UCSD-AML1 (cell line): Measurements from ENCODE around the gene SNRNP200.

Experiments
- DNase-seq: peaks from one replicate; lab custom pipeline; 2025; ENCODE audit not compliant: unreplicated experiment; lab: John Stamatoyannopoulos, UW

Gene SNRNP200

DNA sequence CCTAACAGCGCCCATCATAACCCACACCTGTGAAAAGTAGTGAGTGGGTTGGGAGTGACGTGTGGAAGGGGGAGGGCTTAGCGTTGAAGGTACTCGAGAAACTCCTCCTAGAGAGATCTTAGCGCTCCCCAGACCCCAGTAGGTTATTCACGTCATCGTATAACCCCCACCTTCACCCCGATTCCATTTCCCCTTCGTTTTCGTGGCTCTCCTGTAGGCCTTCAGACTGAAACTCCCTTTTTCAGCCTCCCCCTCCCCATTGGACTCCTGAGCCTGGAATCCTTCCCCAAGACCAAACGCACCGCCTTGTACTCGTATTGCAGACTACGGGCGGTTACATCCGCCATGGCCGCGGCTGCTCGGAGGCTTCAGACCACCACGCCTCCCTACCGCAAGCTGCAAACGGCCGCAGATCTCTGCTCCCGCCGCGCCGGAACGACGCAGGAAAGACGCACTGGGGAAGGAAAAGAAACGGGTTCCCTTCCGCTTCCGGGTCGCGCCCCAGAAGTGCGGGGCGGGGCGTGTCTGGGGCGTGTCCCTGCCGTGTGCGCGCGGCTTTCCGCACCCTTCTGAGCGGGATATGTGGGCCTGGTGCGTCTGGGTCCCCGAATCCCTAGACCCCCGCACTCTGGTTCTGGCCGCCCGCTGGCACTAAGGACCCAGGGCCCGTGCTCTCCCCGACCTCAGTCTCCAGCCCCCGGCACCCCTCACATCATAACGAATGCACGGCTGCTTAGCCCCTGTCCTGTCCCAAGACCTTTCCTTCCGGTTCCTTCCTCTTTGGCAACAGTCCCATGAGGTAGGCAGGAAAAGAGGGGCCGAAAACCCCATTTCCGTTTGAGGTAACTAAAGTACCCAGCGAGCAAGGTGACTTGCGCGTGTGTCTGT, at the start of gene SNRNP200:
TSS of gene SNRNP200 (minus strand) at position 456 of the 888 bp plus-strand sequence. CDS start at position 347, 109 bp downstream.
- peak; percentile 91 for DNase-seq

DNA sequence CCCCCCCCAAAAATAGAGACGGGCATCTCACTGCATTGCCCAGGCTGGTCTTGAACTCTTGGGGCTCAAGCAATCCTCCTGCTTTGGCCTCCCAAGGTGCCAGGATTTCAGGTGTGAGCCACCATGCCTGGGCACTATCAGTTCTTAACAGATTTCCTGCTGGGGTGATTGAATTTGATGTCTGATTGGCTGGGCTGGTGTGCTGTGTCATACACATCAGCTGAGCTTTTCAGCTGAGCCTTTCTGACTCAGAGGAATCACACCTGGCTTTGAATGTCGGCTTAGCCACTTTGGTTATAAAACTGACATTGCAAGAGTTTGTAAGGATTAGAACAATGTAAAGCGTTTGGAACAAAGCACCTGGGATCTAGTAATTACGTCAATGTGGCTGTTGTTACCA, 49.1 kb upstream of the SNRNP200 start:
- no peak for DNase-seq

DNA sequence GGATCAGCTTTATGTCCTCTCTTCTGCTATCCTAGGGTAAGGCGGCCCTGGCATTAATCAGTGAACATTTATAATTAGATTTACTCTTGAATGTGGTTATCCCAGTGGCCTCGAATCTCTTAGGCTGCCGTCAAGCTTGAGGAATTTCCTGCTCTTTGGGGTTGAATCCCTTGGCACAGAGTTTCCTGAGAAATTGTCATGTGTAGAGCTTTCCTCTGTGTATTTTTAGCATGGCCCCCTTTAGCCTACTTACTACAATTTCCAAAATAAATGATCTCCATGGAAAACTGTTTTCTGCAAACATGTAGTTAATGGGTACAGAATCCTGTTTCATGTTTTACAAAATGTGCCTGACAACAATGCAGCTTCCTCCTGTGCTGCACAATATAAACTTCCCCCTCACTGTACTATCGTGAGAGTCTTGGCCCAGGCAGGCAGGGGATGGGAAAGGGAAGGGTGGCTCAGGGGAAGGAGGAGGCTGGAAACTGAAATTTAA, 48.3 kb upstream of the SNRNP200 start:
- DNase-seq, result no peak

DNA sequence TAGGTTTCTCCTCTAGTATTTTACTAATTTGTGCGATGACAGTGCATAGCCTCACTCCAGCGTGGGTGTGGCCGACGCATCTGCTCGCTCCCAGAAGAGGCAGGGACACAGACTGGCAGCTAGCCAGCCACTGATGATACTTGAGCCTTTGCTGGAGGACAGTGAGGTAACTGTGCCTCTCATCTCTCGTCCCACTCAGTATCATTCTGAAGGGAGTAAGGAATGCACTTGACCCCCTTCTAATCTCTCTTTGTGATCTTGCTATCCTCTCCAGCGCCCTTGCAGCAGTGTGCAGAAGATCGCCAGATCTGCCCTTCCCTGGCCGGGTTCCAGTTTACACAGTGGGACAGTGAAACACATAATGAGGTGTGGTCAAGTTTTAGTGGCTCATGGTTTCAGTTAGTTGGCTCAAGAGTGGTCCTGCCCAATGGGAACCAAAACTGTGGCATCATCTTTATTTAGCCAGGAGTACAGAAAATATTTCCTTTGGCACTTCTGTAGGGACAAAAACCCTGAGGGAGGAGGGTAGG, 47.8 kb upstream of the SNRNP200 start:
- no peak for DNase-seq

DNA sequence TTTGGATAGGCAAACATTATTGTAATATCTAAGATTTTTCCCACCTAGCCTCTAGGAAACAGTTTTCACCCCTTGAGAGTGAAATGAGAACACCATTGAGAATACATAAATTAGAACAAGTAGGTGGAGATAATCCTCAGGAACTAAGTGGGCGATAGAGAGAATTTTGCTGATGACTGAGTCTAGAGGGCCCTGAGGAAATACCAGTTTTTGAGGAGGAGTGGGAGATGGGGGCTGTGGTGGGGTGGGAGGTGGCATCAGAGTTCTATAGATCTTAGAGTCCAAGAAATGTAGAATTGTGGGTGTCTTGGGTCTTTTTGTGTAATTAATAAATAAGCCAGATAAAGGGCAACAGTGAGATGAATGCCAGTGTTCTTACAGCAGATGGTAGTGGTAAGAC, 42.0 kb upstream of the SNRNP200 start:
- no peak for DNase-seq

DNA sequence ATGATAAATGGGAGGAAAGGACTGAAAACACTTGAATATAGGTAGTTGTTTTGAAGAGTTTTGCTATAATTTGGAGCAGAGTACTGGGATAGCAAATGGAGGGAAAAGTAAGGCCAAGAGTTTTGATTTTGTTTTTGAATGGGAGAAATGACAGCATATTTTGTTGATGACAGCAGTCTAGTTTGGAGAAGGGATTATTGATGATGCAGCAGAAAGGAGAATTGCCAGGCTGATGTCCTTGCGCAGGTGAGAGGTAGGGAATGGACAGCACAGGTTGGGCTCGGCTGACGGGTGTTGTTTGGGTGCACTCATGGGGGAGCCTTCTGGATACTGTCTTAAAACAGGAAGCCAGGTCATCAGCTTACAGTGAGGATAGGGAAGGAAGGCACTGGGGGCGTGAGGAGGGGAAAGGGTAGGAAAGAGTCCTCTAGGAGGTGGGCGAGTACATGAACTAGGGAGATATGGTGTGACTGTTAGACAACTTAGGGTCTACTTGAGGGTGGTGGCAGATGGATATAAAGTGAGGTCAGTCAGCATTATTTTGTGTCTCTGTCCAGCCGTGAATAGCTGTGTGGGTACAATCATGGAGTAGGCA, 40.6 kb upstream of the SNRNP200 start:
- no peak for DNase-seq

DNA sequence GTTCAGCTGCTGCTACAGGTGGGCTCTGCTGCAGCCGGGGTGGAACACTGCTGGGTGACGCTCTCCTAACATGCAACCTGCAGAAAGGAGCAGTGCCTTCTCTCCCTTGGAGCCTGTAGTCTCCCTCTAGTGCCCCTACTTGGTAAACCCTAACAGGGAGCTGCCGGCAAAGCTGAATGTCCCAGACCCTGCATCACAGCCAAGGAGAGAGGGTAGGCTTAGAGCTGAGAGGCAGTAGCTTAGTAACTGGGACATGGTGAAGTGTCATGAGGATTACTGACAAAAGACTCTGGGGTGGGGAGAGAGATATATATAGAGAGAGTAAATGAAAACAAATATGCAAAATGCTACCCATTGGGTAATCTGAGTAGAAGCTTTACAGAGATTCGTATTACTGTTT, 40.1 kb upstream of the SNRNP200 start:
- peak; percentile 14 for DNase-seq

DNA sequence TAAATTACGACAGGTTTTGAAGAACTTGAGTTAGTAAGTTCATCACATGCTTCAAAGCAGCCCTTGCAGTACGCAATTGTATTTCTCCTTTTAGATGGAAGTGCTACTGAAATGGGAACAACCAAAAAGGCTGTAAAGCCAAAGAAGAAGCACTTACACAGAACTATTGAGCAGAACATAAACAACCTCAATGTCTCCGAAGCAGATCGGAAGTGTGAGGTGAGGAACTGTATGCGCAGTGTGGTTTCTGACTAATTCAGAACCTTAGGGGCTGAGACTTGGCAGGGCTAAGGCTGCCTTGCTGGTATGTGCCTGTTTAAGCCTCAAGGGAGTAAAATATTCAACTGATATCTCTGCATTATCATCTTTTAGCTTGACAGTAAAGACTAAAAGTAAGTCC, 38.7 kb upstream of the SNRNP200 start:
- no peak for DNase-seq

DNA sequence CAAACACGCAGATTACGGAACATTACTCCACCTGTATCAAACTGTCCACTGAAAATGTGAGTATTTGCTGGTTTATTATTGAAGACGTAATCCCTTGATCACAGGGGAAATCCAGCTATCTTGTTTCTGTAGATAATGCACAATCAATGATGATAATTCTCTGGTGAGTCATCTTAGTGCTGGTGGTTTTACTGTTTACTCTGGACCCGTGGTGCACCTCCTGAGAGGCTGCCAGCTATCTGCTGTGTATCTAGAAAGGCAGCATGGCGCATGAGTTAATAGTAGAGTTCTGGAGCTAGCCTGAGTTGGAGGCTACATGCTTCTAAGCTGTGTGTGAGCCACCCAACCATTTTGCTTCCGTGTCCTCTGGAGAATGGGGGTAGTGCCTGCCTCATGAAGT, 36.7 kb upstream of the SNRNP200 start:
- DNase-seq, result no peak

DNA sequence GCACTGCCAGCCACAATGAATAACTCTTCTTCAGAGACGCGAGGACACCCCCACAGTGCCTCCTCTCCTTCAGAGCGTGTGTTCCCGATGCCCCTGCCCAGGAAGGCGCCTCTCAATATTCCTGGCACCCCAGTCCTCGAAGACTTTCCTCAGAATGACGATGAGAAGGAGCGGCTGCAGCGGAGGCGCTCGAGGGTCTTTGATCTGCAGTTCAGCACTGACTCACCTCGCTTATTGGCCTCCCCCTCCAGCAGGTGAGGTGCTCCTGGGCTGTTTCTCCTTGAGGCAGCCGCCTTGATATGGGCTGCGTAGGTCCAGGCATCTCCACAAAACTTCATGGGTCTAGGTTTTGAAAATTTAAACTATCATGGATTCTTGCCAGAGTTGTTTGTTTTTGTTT, 36.3 kb upstream of the SNRNP200 start:
- no peak for DNase-seq

DNA sequence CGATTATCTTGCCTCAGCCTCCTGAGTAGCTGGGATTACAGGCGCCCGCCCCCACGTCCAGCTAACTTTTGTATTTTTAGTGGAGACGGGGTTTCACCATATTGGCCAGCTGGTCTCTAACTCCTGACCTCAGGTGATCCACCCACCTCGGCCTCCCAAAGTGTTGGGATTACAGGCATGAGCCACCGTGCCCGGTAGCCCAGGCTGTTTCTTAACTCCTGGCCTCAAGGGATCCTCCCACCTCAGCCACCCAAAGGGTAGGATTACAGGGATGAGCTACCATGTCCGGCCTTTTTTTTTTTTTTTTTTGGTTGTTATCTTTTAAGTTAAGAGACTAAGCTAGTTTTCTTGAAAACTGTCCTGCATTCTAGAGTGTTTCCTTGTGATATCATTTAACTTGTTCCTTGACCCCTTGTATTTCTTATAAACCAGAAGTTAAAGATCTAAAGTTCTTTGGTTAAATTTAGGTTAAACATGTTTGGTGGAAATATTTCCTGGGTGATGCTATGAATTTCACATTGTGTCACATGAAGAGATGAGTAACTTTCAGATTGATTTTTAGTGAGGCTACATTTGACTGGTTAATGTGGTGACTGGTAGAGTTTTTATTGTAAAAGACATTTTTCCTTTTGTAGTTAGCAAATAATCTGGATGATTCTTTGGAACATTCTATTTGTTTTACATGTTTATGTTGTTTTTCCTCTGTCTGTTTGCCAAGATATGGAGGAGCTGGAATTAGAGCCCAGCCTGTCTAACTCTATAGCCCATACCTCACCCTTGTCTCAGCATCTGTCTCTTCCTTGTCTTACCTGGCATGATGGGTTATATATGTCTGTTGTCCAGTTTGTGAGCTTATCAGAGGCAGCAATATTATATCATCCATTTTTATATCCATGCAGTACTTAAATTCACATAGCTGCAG, 35.4 kb upstream of the SNRNP200 start:
- DNase-seq, result no peak

DNA sequence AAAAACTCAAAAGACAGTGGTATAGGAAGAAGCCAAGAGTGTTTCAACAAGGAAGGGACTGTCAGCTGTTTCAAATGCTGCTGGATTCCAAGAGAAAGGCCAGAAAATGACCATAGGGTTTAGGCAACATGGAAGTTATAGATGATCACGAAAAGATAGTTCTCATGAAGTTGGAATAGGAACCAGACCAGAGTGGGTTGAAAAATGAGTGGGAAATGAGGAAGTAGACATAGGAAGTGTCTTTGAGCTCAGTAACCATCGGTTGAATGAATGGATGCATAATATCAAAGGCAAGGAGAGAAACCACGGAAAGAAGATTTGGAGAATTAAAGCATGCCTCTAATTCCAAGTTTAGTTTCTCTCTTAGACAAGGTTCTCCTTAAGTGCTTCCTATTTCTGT, 31.5 kb upstream of the SNRNP200 start:
- no peak for DNase-seq

DNA sequence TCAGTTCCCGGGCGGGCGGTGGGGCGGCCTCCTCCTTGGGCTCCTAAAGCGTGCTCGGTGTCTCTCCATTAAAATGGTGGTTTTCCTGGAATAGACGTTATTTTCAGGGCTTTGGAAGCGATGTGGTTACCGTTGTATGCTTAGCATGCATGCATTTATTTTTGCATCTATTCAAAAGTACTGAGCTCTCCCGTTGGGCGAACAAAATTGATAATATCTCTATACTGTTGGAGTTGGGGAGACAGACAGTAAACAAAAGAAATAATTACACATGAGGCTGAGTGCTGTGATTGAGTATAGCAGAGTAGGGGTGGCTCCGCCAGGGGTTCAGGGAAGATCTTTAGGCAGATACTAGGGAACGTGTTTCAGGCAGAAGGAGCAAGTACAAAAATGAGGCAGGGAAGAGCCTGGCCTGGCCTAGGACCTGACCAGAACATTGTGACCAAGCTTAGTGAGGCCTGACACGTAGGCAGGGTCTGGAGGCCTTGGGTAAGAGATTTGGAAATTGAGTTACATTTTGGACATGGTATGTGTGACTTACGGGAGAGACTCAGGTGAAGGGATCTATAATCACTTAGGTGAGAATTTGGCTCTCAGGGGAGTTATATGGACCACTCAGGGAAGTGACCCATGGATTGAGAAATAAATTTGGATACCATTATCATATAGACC, 30.9 kb upstream of the SNRNP200 start:
- no peak for DNase-seq

DNA sequence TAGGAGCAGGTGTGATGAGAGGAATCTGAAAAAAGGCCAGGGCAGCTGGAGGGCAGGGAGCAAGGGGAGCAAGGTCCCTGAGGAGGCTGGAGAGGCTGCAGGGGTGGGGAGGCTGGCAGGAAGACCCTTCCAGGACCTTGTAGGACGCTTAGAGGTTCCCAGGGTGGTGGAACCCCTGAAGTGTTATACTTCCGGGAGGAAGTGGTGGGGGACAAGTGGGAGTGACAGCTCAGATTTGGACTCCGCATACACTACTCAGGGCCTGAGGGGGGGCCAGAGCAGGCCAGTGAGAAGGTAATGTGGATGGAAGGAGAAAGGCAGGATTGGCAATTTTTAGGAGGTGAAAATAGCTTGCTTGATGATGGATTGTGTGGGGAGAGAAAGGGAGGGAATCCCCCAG, 28.4 kb upstream of the SNRNP200 start:
- DNase-seq, result no peak

DNA sequence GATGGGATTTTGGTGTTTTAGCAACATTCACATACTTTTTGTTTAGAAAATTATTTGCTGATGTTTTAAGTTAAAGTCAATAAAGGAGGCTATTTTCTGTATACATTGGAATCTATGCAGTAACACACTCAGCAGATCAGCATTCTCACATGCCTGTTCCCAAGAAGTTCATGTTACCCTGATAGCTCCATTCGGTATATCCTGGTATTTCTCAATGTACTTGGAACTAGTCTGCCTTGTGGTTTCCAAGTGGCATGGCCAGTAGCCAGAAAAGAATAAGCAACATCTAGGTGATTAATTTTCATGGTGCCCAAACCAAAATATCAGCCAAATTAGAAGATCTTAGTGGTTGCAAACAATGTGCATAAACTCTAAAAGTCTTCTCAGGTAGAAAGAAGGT, 25.1 kb upstream of the SNRNP200 start:
- DNase-seq, result no peak

DNA sequence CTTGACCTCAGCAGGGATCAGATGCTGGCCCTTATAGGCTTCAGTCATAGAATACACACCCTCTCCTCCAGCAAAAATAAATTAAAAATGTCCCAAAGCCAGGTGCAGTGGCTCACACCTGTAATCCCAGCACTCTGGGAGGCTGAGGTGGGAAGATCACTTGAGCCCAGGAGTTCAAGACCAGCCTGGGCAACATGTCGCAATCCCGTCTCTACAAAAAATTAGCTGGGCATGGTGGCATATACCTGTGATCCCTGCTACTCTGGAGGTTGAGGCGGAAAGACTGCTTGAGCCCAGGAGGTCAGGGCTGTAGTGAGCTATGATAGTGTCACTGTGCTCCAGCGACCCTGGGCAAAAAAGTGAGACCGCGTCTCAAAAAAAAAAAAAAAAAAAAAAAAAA, 24.5 kb upstream of the SNRNP200 start:
- no peak for DNase-seq

DNA sequence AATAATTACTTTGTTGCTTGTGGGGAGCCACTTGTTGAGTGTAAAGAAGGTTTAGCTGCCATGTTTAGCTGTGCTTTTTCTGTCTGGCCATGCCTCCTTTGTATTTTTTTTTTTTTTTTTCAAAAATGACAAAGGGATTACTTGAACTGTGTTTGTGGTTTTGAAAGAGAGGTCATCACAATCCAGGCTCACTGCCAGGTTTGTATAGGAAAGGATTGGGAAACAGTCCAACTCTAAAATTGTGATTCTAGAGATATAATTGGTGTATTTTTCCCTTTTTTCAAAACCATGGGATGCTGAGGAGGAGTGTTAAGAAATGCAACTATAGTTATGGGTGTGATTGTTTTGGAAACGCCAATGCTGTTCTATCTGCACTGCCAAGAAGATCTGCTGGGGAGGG, 24.1 kb upstream of the SNRNP200 start:
- DNase-seq, result no peak

DNA sequence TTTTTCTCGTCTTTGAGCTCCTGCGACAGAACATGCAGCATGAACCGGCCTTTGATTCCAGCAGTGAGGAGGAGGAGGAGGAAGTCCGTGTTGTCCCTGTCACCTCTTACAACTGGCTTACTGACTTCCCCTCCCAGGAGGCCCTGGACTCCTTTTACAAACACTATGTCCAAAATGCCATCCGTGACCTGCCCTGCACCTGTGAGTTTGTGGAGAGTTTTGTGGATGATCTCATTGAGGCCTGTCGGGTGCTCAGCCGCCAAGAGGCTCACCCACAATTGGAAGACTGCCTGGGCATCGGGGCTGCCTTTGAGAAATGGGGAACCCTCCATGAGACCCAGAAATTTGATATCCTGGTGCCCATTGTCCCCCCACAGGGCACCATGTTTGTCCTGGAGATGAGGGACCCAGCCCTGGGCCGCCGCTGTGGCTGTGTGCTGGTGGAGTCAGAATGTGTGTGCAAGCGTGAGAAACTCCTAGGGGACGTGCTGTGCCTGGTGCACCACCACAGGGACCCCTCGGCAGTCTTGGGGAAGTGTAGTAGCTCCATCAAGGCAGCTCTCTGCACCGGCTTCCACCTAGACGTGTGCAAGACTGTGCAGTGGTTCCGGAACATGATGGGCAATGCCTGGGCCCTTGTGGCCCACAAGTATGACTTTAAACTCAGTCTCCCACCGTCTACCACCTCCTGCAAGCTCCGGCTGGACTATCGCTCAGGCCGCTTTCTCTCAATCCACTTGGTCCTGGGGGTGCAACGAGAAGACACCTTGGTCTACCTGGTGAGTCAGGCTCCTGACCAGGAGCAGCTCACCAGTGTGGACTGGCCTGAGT, 21.9 kb upstream of the SNRNP200 start:
- no peak for DNase-seq

DNA sequence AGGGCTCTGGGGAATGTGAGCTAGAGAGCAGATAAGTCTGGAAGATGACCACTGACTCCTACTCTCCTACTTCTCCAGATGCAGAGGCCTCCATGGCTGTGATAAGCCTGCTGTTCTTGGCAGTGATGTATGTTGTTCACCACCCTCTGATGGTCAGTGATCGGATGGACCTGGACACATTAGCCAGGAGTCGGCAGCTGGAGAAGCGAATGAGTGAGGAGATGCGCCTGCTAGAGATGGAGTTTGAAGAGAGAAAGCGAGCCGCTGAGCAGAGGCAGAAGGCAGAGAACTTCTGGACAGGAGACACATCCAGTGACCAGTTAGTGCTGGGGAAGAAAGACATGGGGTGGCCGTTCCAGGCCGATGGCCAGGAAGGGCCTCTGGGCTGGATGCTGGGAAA, 21.2 kb upstream of the SNRNP200 start:
- DNase-seq, result no peak

DNA sequence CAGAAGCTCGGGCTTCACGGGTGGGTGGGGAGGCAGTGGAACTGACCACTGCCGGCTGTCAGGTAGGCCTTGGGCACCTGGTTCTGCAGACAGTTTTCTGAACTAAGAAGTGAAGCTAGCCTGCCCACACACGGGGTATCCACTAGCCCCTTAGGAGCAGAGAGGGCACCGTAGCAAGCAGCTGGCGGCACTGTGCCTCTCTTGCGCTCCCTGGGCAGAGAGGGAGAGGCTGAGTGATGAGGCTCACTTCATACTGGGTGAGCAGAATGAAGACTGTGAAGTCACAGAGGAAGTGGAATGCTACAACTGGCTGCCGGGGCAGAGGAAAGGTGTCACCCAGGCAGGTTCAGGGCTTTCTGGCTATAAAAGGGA, 20.5 kb upstream of the SNRNP200 start:
- DNase-seq, result no peak
